ENCODE measurements around the gene RIPPLY3.

DNA sequence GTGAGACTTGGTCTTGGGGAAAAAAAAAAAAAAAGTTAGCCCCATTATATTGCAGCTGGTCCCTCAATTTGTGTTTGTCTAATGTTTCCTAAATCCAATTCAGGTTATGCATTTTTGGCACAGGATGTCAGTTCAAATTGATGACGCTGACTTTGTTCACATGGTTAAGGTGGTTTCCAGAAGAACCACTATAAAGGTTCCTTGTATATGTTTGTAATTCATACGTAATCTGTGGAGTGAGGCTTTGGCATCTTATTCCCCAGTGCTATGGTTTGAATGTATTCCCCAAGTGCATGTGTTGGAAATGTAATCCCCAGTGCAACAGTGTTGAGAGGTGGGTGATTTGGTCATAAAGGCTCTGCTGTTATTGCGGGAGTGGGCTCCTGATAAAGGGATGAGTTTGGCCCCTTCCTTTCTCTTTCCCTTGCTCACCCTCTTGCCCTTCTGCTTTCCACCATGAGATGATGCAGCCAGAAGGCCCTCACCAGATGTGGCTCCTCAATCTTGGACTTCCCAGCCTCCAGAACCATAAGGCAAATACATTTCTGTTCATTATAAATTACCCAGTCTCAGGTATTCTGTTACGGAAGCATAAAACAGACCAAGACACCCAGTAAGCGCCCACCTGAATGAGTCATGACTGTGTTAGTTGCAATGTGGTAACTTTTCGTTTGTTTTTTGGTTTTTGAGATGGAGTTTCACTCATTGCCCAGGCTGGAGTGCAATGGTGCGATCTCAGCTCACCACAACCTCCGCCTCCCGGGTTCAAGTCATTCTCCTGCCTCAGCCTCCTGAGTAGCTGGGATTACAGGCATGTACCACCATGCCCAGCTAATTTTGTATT lies 20.5 kb upstream of the RIPPLY3 start:
- TF ChIP-seq, protein P1, sequence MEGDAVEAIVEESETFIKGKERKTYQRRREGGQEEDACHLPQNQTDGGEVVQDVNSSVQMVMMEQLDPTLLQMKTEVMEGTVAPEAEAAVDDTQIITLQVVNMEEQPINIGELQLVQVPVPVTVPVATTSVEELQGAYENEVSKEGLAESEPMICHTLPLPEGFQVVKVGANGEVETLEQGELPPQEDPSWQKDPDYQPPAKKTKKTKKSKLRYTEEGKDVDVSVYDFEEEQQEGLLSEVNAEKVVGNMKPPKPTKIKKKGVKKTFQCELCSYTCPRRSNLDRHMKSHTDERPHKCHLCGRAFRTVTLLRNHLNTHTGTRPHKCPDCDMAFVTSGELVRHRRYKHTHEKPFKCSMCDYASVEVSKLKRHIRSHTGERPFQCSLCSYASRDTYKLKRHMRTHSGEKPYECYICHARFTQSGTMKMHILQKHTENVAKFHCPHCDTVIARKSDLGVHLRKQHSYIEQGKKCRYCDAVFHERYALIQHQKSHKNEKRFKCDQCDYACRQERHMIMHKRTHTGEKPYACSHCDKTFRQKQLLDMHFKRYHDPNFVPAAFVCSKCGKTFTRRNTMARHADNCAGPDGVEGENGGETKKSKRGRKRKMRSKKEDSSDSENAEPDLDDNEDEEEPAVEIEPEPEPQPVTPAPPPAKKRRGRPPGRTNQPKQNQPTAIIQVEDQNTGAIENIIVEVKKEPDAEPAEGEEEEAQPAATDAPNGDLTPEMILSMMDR (IDR thresholded peaks at IDR 0.05), result no peak
- no peak for TF ChIP-seq POLR2AphosphoS5 (IDR thresholded peaks at IDR 0.05)

Measured in stomach (tissue), 4 donors.